DMS53 treated with DMSO at 0.1 percent for 48 hours (cell line): Measurements from ENCODE around the gene KDM1B.
"Not testable (repeated sequence)": the region's sequence is repeated elsewhere in the genome, so short reads cannot be mapped to it uniquely, and the experiment has no call there.

Experiments
- DNase-seq: peaks from one replicate; lab custom pipeline; 2025; ENCODE audit not compliant: unreplicated experiment; lab: John Stamatoyannopoulos, UW

Gene KDM1B

GRCh38 chr6:18151391-18151790 is 3.8 kb upstream of the KDM1B start:
- not testable (repeated sequence) for DNase-seq

GRCh38 chr6:18151801-18152200 is 3.4 kb upstream of the KDM1B start:
- DNase-seq, result no peak

GRCh38 chr6:18153311-18153703 is 1.9 kb upstream of the KDM1B start:
- no peak for DNase-seq

GRCh38 chr6:18154507-18155149 is 594 bp upstream of the KDM1B start, which contains the start of gene TPMT:
Gene TPMT, minus strand, starts transcription at chr6:18155077. Its CDS starts 5,950 bp downstream, at chr6:18149127.
- DNase-seq, result peak; percentile 90

GRCh38 chr6:18155864-18156421 is 721 bp downstream of the KDM1B start:
- DNase-seq, result peak; percentile 67

GRCh38 chr6:18160911-18161310 is 5.7 kb downstream of the KDM1B start:
- no peak for DNase-seq

- no peak for DNase-seq
These were observed 6.2 kb downstream of the KDM1B start for GRCh38 chr6:18161431-18161830.

GRCh38 chr6:18162401-18162800 is 7.2 kb downstream of the KDM1B start:
- no peak for DNase-seq

GRCh38 chr6:18165751-18166150 is 10.5 kb downstream of the KDM1B start:
- DNase-seq, result no peak

GRCh38 chr6:18166312-18167036 is 11.3 kb downstream of the KDM1B start:
- no peak for DNase-seq

- no peak for DNase-seq
These were observed 13.0 kb downstream of the KDM1B start for GRCh38 chr6:18168264-18168663.

GRCh38 chr6:18171871-18172270 is 16.6 kb downstream of the KDM1B start:
- no peak for DNase-seq

GRCh38 chr6:18176198-18176597 is 21.0 kb downstream of the KDM1B start:
- DNase-seq, result not testable (repeated sequence)

GRCh38 chr6:18177286-18177965 is 22.2 kb downstream of the KDM1B start:
- no peak for DNase-seq

- DNase-seq, result no peak
These were observed 23.9 kb downstream of the KDM1B start for GRCh38 chr6:18178960-18179615.

- no peak for DNase-seq
These were observed 24.6 kb downstream of the KDM1B start for GRCh38 chr6:18179770-18180356.

GRCh38 chr6:18182568-18182967 is 27.3 kb downstream of the KDM1B start:
- no peak for DNase-seq

GRCh38 chr6:18183766-18184165 is 28.5 kb downstream of the KDM1B start:
- DNase-seq, result no peak

GRCh38 chr6:18185624-18186023 is 30.4 kb downstream of the KDM1B start:
- no peak for DNase-seq

GRCh38 chr6:18186033-18186432 is 30.8 kb downstream of the KDM1B start:
- no peak for DNase-seq
